SU-DHL-6 (cell line): ENCODE measurements around the gene SAMD1.

Source experiments
- EZH2phosphoT487 ChIP-seq: fragments of 200-600 bp; sonication (generic), shearing (Covaris generic); conservative IDR thresholded peaks from 2 replicates; pipeline ENCODE4 v1.6.1; 2018; ENCODE audit warnings: mild to moderate bottlenecking, antibody characterized with exemption, low read length, moderate library complexity, mixed read lengths
- TF ChIP-seq, protein P1 (sequence below): fragments of 200-600 bp; sonication (generic); IDR thresholded peaks from one replicate; pipeline ENCODE4 v1.5.1; 2017; ENCODE audit warnings: antibody characterized with exemption, mild to moderate bottlenecking, low read length, moderate library complexity; ENCODE audit not compliant: insufficient read depth, poor library complexity, severe bottlenecking

GRCh38 chr19:14085309-14085995 lies 5.1 kb downstream of the SAMD1 start, which contains the start of gene C19orf67:
- TF ChIP-seq, protein P1, sequence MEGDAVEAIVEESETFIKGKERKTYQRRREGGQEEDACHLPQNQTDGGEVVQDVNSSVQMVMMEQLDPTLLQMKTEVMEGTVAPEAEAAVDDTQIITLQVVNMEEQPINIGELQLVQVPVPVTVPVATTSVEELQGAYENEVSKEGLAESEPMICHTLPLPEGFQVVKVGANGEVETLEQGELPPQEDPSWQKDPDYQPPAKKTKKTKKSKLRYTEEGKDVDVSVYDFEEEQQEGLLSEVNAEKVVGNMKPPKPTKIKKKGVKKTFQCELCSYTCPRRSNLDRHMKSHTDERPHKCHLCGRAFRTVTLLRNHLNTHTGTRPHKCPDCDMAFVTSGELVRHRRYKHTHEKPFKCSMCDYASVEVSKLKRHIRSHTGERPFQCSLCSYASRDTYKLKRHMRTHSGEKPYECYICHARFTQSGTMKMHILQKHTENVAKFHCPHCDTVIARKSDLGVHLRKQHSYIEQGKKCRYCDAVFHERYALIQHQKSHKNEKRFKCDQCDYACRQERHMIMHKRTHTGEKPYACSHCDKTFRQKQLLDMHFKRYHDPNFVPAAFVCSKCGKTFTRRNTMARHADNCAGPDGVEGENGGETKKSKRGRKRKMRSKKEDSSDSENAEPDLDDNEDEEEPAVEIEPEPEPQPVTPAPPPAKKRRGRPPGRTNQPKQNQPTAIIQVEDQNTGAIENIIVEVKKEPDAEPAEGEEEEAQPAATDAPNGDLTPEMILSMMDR = no peak
- no peak for TF ChIP-seq EZH2phosphoT487
